ENCODE data around the gene MT1H. TPM values are rescaled to one million over a fixed set of nuclear protein-coding genes. Genes with fewer than 3 reads are reported as not detected.

The MT1H gene
- polyA plus RNA-seq, 2 donors: 32.9 to 63.3 TPM

- peaks cover 0 to 10% of the 10 kb centered on the region in 2 donors for H3K4me1 ChIP-seq (ENCODE audit: control insufficient read depth in 2 of 2, insufficient read depth in 2 of 2, low read length in 1 of 2)
- WGBS, 2 donors: 0% methylated on average over 1 of the region's 1 CpG
- H3K27me3 ChIP-seq (ENCODE audit: control insufficient read depth in 1 of 2, insufficient read depth in 2 of 2, low read length in 2 of 2): no peaks in the 10 kb centered on the region
- H3K27ac ChIP-seq (ENCODE audit: low read depth in 2 of 2, low read length in 1 of 2): no peak overlapping the region
- no peaks in the 10 kb centered on the region for H3K9me3 ChIP-seq (ENCODE audit: control insufficient read depth in 2 of 2, insufficient read depth in 1 of 2, low read depth in 1 of 2, low read length in 1 of 2)
- H3K4me3 ChIP-seq (ENCODE audit: low read depth in 1 of 2, low read length in 2 of 2): no peak overlapping the region
- H3K36me3 ChIP-seq (ENCODE audit: control insufficient read depth in 2 of 2, insufficient read depth in 2 of 2, low read length in 1 of 2): no peaks in the 10 kb centered on the region
Measured at GRCh38 chr16:56645838-56646237, 23.8 kb upstream of the MT1H start.

DNA sequence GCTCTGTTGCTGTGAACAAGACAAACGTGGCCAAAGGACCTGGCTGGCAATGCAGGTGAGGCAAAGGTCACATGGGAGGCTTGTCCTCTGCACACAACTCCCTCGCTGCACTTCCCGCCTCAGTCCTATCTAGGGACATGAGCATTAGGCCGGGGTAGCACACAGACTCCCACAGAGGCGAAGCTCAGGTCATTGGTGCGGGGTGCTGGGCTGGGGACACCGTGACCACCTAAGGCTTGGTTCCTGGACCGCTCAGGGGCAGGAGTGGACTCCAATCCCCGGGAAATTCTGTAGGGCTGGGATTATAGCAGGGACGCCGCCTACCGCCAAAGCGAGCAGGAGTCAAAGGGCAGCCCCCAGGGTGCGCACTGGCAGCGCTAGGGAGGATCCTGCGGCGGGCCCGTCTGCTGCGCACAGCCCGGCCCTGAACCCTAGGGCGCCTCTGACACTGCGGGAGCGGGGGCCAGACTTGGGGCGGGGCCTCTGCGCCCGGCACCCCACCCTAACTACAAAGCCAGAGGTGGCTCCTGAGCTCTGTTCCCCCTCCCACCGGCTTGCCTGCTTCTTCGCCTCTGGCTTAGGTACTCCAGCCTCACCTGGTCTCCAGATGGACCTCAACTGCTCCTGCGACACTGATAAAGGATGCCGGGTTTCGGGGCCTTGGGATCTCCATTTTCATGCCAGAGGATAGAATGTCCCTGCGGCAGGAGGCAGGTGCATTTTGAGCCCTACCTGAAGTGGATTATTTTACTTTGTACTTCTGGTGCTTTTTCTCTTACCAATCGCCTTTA lies 21.8 kb upstream of the MT1H start:
- Histone ChIP-seq H3K36me3 (ENCODE audit: control insufficient read depth in 2 of 2, insufficient read depth in 2 of 2, low read length in 1 of 2) (no peaks in the 10 kb centered on the region), H3K27me3 (ENCODE audit: control insufficient read depth in 1 of 2, insufficient read depth in 2 of 2, low read length in 2 of 2) (no peaks in the 10 kb centered on the region), H3K9me3 (ENCODE audit: control insufficient read depth in 2 of 2, insufficient read depth in 1 of 2, low read depth in 1 of 2, low read length in 1 of 2) (no peaks in the 10 kb centered on the region), H3K4me3 (ENCODE audit: low read depth in 1 of 2, low read length in 2 of 2) (no peak overlapping the region), H3K4me1 (ENCODE audit: control insufficient read depth in 2 of 2, insufficient read depth in 2 of 2, low read length in 1 of 2) (peaks cover 0 to 11% of the 10 kb centered on the region in 2 donors), H3K27ac (ENCODE audit: low read depth in 2 of 2, low read length in 1 of 2) (no peak overlapping the region)
- WGBS, 2 donors: 45 to 55% methylated on average over 33 of the region's 33 CpGs

GRCh38 chr16:56649271-56649670 lies 20.3 kb upstream of the MT1H start:
- H3K4me1 ChIP-seq (ENCODE audit: control insufficient read depth in 2 of 2, insufficient read depth in 2 of 2, low read length in 1 of 2): peaks cover 0 to 2% of the 10 kb centered on the region in 2 donors
- no peaks in the 10 kb centered on the region for H3K27me3 ChIP-seq (ENCODE audit: control insufficient read depth in 1 of 2, insufficient read depth in 2 of 2, low read length in 2 of 2)
- no peaks in the 10 kb centered on the region for H3K36me3 ChIP-seq (ENCODE audit: control insufficient read depth in 2 of 2, insufficient read depth in 2 of 2, low read length in 1 of 2)
- no peaks in the 10 kb centered on the region for H3K9me3 ChIP-seq (ENCODE audit: control insufficient read depth in 2 of 2, insufficient read depth in 1 of 2, low read depth in 1 of 2, low read length in 1 of 2)
- no peak overlapping the region for H3K27ac ChIP-seq (ENCODE audit: low read depth in 2 of 2, low read length in 1 of 2)
- 85 to 92% methylated on average over 2 of the region's 2 CpGs for WGBS, 2 donors
- no peak overlapping the region for H3K4me3 ChIP-seq (ENCODE audit: low read depth in 1 of 2, low read length in 2 of 2)

GRCh38 chr16:56649820-56650219 lies 19.8 kb upstream of the MT1H start:
- Histone ChIP-seq H3K27ac (ENCODE audit: low read depth in 2 of 2, low read length in 1 of 2) (no peak overlapping the region), H3K27me3 (ENCODE audit: control insufficient read depth in 1 of 2, insufficient read depth in 2 of 2, low read length in 2 of 2) (no peaks in the 10 kb centered on the region), H3K4me1 (ENCODE audit: control insufficient read depth in 2 of 2, insufficient read depth in 2 of 2, low read length in 1 of 2) (peaks cover 0 to 2% of the 10 kb centered on the region in 2 donors), H3K4me3 (ENCODE audit: low read depth in 1 of 2, low read length in 2 of 2) (no peak overlapping the region), H3K36me3 (ENCODE audit: control insufficient read depth in 2 of 2, insufficient read depth in 2 of 2, low read length in 1 of 2) (no peaks in the 10 kb centered on the region), H3K9me3 (ENCODE audit: control insufficient read depth in 2 of 2, insufficient read depth in 1 of 2, low read depth in 1 of 2, low read length in 1 of 2) (no peaks in the 10 kb centered on the region)
- WGBS, 2 donors: 44 to 56% methylated on average over 3 of the region's 3 CpGs

DNA sequence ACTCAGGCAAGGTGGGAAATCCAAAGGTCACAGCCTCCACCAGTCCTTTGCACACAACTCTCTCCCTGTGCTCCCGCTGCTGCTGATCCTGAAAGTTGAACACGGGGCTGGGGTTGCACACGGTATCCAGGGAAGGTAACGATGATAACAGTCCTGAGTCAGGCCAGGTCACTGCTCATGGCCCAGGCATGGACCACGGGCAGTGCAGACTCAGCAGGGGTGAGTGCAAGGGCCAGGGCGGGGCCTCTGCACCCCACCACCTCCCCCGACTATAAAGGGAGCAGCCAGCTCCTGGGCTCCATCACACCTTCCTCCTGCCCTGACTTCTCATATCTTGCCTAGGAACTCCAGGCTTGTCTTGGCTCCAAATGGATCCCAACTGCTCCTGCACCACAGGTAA lies 18.0 kb upstream of the MT1H start, which contains the start of gene MT1B:
MT1B (plus strand) TSS at position 301 of the 400 bp plus-strand sequence; CDS start at position 369, 68 bp downstream.
- Histone ChIP-seq H3K9me3 (ENCODE audit: control insufficient read depth in 2 of 2, insufficient read depth in 1 of 2, low read depth in 1 of 2, low read length in 1 of 2) (no peaks in the 10 kb centered on the region), H3K27ac (ENCODE audit: low read depth in 2 of 2, low read length in 1 of 2) (no peak within 1 kb of the TSS), H3K36me3 (ENCODE audit: control insufficient read depth in 2 of 2, insufficient read depth in 2 of 2, low read length in 1 of 2) (no peaks in the 10 kb centered on the region), H3K27me3 (ENCODE audit: control insufficient read depth in 1 of 2, insufficient read depth in 2 of 2, low read length in 2 of 2) (no peaks in the 10 kb centered on the region), H3K4me3 (ENCODE audit: low read depth in 1 of 2, low read length in 2 of 2) (no peak within 1 kb of the TSS), H3K4me1 (ENCODE audit: control insufficient read depth in 2 of 2, insufficient read depth in 2 of 2, low read length in 1 of 2) (peaks cover 0 to 2% of the 10 kb centered on the region in 2 donors)
- 73 to 80% methylated on average over 7 of the region's 7 CpGs for WGBS, 2 donors

- Histone ChIP-seq H3K27me3 (ENCODE audit: control insufficient read depth in 1 of 2, insufficient read depth in 2 of 2, low read length in 2 of 2) (no peaks in the 10 kb centered on the region), H3K9me3 (ENCODE audit: control insufficient read depth in 2 of 2, insufficient read depth in 1 of 2, low read depth in 1 of 2, low read length in 1 of 2) (no peaks in the 10 kb centered on the region), H3K36me3 (ENCODE audit: control insufficient read depth in 2 of 2, insufficient read depth in 2 of 2, low read length in 1 of 2) (no peaks in the 10 kb centered on the region), H3K4me3 (ENCODE audit: low read depth in 1 of 2, low read length in 2 of 2) (no peak overlapping the region), H3K27ac (ENCODE audit: low read depth in 2 of 2, low read length in 1 of 2) (no peak overlapping the region), H3K4me1 (ENCODE audit: control insufficient read depth in 2 of 2, insufficient read depth in 2 of 2, low read length in 1 of 2) (peaks cover 0 to 5% of the 10 kb centered on the region in 2 donors)
- WGBS, 2 donors: 40 to 53% methylated on average over 1 of the region's 1 CpG
Measured at GRCh38 chr16:56652600-56652999, 17.0 kb upstream of the MT1H start.

DNA sequence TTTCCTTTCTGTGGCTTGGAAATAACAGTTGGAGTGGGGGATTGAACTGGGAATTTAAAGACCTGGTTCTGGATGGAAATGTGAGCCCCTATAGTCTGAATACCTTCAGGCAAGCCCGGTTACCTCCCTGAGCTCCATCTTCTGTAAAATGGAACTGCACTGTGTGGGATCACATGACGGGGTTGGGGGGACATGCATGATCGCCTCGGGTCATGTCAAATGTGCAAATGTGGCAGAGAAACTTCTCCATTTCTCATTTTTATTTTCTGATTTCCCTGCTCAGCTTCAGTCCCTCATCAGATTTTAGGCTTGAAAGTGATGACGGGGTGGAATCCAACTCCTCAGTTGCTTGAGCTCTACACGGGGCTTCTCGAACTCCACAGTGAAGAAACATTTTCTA lies 16.4 kb upstream of the MT1H start:
- no peaks in the 10 kb centered on the region for H3K27me3 ChIP-seq (ENCODE audit: control insufficient read depth in 1 of 2, insufficient read depth in 2 of 2, low read length in 2 of 2)
- peaks cover 0 to 6% of the 10 kb centered on the region in 2 donors for H3K4me1 ChIP-seq (ENCODE audit: control insufficient read depth in 2 of 2, insufficient read depth in 2 of 2, low read length in 1 of 2)

DNA sequence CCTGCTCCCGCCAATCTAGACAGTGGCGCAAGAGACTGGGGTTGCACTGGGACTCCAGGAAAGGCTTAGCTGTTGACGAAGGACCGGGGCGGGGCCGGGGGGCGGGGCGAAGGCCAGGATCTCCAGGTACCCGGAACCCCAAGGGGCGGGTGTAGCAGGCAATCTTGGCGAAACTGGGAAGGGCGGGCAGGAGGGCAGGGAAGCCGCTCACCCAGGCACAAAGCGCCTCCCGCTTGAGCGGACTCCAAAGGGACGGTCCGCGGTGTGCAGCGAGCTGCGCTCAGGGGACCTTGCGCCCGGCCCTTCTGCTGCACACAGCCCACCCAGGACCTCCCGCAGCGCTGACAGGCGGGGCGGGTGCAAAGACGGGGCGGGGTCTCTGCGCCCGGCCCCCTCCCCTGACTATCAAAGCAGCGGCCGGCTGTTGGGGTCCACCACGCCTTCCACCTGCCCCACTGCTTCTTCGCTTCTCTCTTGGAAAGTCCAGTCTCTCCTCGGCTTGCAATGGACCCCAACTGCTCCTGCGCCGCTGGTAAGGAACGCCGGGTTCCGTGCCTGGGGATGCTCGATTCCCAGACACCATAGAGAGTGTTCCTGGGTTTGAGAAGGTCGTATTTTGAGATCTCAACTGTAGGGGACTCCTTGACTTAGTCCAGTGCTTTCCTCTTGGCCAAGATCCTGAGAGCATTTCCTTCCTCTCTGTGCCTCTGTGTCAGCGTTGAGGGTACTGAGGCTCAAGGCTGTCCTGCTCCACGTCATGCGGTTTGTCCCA lies 11.9 kb upstream of the MT1H start, which contains the start of gene MT1F:
MT1F (plus strand) TSS at position 405 of the 772 bp plus-strand sequence; CDS start at position 505, 100 bp downstream.
- H3K27me3 ChIP-seq (ENCODE audit: control insufficient read depth in 1 of 2, insufficient read depth in 2 of 2, low read length in 2 of 2): no peaks in the 10 kb centered on the region
- peaks cover 0 to 2% of the 10 kb centered on the region in 2 donors for H3K9me3 ChIP-seq (ENCODE audit: control insufficient read depth in 2 of 2, insufficient read depth in 1 of 2, low read depth in 1 of 2, low read length in 1 of 2)
- H3K4me1 ChIP-seq (ENCODE audit: control insufficient read depth in 2 of 2, insufficient read depth in 2 of 2, low read length in 1 of 2): peaks cover 0 to 6% of the 10 kb centered on the region in 2 donors
- peak within 1 kb of the TSS; percentile 10 to 28 for H3K27ac ChIP-seq (ENCODE audit: low read depth in 2 of 2, low read length in 1 of 2)
- no peaks in the 10 kb centered on the region for H3K36me3 ChIP-seq (ENCODE audit: control insufficient read depth in 2 of 2, insufficient read depth in 2 of 2, low read length in 1 of 2)
- H3K4me3 ChIP-seq (ENCODE audit: low read depth in 1 of 2, low read length in 2 of 2): peak within 1 kb of the TSS; percentile 44 to 53
- 1 to 2% methylated on average over 46 of the region's 46 CpGs for WGBS, 2 donors

More for the DNA sequence above, 16.4 kb upstream of the MT1H start:
- Histone ChIP-seq H3K4me3 (ENCODE audit: low read depth in 1 of 2, low read length in 2 of 2) (no peak overlapping the region), H3K9me3 (ENCODE audit: control insufficient read depth in 2 of 2, insufficient read depth in 1 of 2, low read depth in 1 of 2, low read length in 1 of 2) (no peaks in the 10 kb centered on the region), H3K27ac (ENCODE audit: low read depth in 2 of 2, low read length in 1 of 2) (no peak overlapping the region), H3K36me3 (ENCODE audit: control insufficient read depth in 2 of 2, insufficient read depth in 2 of 2, low read length in 1 of 2) (no peaks in the 10 kb centered on the region)
- 82 to 83% methylated on average over 7 of the region's 7 CpGs for WGBS, 2 donors

DNA sequence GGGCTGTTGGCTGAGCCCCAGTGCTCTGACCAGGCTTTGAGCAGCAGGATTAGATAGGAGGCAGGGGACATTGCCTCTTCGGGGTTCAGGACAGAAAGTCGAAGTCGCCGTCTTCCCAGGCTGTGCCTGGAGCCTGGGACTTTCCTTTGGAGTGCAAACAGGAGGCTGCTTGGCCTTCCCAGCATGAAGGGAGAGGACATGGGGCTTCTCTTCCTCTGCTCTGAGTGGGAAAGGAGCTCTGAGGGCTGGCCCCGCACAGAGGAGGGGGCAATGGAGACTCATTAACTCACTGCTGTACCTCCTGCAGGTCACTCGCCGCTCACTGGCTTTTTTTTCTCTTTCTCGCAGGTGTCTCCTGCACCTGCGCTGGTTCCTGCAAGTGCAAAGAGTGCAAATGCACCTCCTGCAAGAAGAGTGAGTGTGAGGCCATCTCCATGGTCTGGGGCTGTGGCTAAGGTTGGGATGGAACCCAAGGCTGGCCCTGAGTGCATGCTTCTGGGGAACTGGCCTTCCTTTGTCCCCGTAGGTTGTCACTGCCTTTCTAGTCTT lies 11.2 kb upstream of the MT1H start:
- Histone ChIP-seq H3K4me3 (ENCODE audit: low read depth in 1 of 2, low read length in 2 of 2) (peak overlapping the region in 1 of 2 donors; percentile 44), H3K27ac (ENCODE audit: low read depth in 2 of 2, low read length in 1 of 2) (no peak overlapping the region)

More for the DNA sequence above, 11.2 kb upstream of the MT1H start:
- WGBS, 2 donors: 34 to 48% methylated on average over 10 of the region's 10 CpGs
- Histone ChIP-seq H3K4me1 (ENCODE audit: control insufficient read depth in 2 of 2, insufficient read depth in 2 of 2, low read length in 1 of 2) (peaks cover 0 to 5% of the 10 kb centered on the region in 2 donors), H3K9me3 (ENCODE audit: control insufficient read depth in 2 of 2, insufficient read depth in 1 of 2, low read depth in 1 of 2, low read length in 1 of 2) (peaks cover 0 to 2% of the 10 kb centered on the region in 2 donors), H3K36me3 (ENCODE audit: control insufficient read depth in 2 of 2, insufficient read depth in 2 of 2, low read length in 1 of 2) (no peaks in the 10 kb centered on the region), H3K27me3 (ENCODE audit: control insufficient read depth in 1 of 2, insufficient read depth in 2 of 2, low read length in 2 of 2) (no peaks in the 10 kb centered on the region)
